Epithelial cell of proximal tubule (primary cell): ENCODE measurements around the gene DCAKD. TPM values are rescaled to one million over a fixed set of nuclear protein-coding genes. Genes with fewer than 3 reads are reported as not detected.
"Not testable (repeated sequence)": the region's sequence is repeated elsewhere in the genome, so short reads cannot be mapped to it uniquely, and the experiment has no call there.

Experiments used
- DNase-seq: peaks from one replicate; pipeline ENCODE4 v3.0.0-alpha.2; 2011; ENCODE audit warnings: low read depth
- H3K4me3 ChIP-seq: 2 replicates; pipeline ENCODE4 v1.5.1; 2011; ENCODE audit warnings: low read depth, mild to moderate bottlenecking, low read length
- total RNA-seq: library from RNA; depleted of rRNA; stranded (reverse); fragments of >200 nt; gene quantifications from 2 replicates; pipeline ENCODE4 v1.2.3, GENCODE V29; 2015
- TF ChIP-seq, protein P1 (sequence below): conservative IDR thresholded peaks from 2 replicates; pipeline ENCODE4 v1.5.1; 2012; ENCODE audit warnings: low read depth, mild to moderate bottlenecking, low read length

DCAKD gene
- total RNA-seq, 1 donor from 2014 or later, result 44.4 TPM

DNA sequence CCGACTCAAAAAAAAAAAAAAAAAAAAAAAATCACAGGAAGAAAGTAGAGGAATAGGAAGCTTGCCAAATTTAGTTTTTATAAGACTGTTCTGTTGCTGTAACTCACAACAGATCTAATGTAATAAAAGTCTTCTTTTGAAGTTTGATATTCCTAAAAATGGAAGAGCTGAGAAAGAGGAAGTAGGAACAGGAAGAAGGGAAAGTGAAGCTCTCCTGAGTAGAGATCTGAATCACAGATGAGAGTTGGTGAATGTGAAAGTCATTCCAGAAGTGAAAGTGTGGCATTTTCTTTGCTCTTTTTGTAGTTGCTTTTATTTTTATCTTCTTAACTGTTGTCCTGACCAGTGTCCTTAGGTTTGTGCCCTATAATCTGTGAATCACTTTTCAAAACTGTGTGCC, 11.8 kb upstream of the DCAKD start:
- peak overlapping the region; percentile 33 for H3K4me3 ChIP-seq
- no peak for DNase-seq
- TF ChIP-seq, protein P1, sequence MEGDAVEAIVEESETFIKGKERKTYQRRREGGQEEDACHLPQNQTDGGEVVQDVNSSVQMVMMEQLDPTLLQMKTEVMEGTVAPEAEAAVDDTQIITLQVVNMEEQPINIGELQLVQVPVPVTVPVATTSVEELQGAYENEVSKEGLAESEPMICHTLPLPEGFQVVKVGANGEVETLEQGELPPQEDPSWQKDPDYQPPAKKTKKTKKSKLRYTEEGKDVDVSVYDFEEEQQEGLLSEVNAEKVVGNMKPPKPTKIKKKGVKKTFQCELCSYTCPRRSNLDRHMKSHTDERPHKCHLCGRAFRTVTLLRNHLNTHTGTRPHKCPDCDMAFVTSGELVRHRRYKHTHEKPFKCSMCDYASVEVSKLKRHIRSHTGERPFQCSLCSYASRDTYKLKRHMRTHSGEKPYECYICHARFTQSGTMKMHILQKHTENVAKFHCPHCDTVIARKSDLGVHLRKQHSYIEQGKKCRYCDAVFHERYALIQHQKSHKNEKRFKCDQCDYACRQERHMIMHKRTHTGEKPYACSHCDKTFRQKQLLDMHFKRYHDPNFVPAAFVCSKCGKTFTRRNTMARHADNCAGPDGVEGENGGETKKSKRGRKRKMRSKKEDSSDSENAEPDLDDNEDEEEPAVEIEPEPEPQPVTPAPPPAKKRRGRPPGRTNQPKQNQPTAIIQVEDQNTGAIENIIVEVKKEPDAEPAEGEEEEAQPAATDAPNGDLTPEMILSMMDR, result no peak

DNA sequence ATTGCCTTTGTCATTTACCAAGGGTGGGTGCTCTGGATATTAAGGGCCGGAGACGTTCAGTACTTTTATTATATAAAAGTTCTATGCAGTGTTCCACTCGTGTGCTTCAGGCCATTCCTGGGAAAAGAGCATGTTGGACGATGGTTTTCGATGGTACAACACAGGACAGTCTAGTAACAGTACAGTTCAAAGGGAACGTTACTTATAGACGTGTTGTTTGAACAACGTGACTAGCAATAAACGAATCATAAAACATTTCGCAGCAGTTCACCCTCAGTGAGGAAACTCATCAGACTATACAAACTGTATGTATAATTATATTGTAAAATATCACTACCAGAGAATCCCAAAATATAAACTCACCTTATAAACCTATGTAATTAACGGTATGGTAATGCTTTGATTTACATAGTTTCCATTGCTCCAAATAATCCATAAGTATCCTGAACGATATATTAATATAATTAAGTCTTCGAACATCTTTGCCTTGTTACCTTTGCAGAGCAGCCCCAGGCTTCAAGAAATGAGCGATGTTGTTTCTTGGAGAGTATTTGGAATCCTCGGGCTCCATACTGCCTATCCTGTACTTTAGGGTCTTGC, 10.3 kb upstream of the DCAKD start:
- no peak for DNase-seq

DNA sequence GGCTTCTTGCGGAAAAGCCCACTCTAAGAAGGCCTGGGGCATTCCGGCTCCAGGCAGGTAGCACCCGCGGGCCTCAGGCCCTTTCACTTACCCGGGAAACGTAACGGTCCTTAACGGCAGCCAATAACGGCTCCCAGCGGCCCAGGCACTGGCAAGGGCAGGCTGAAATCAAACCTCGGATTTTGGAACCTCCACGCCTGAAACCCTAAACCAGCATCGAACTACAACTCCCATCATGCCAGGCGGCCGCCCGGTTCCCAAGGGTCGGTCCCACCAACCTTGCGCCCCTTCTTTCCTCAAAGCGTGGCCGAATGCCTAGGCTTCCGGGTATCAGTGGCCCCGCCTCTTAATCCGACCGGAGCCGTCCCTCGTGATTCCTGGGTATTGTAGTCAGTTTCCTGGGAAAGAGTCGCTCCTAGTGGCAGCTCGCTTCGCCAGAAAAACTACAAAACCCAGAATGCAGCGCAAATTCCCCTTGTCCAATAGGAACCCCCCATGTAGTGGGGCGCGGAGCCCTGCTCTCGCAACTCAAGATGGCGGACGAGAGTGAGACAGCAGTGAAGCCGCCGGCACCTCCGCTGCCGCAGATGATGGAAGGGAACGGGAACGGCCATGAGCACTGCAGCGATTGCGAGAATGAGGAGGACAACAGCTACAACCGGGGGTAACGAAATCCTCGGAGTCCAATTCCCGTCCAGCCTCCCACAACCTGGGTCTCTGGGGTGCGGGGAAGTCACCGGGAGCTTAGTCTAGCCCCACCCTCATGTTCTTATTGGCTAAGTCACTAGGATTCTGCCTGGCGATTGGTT, 9.6 kb upstream of the DCAKD start, which contains the start of gene NMT1:
Gene NMT1 (plus strand): TSS at position 521 of the 809 bp plus-strand sequence. CDS start 13 bp downstream, at position 534.
- H3K4me3 ChIP-seq, result peak within 1 kb of the TSS; percentile 89
- TF ChIP-seq, protein P1, result no peak
- peak; percentile 94 for DNase-seq

More for the DNA sequence above, 10.3 kb upstream of the DCAKD start:
- TF ChIP-seq, protein P1, result no peak
- H3K4me3 ChIP-seq, result peak overlapping the region; percentile 89

DNA sequence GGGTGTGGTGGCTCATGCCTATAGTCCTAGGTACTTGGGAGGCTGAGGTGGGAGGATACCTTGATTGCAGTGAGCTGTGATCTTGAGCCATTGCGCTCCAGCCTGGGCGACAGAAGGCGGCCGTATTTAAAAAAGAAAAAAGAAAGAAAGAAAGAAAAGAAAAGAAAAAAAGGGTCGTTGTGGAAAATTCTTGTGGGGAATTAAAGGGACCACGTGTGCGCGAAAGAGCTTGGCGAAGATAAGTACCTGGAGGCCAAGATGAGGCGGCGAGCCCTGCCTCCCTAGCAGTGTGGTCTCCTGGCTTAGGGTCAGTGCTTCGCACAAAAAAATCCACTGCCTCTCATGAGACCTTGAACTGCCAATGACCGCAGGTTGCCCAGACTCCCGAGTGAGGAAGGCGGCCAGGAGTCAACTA, 9.0 kb upstream of the DCAKD start:
- TF ChIP-seq, protein P1, result no peak
- no peak for DNase-seq
- peak overlapping the region; percentile 89 for H3K4me3 ChIP-seq

DNA sequence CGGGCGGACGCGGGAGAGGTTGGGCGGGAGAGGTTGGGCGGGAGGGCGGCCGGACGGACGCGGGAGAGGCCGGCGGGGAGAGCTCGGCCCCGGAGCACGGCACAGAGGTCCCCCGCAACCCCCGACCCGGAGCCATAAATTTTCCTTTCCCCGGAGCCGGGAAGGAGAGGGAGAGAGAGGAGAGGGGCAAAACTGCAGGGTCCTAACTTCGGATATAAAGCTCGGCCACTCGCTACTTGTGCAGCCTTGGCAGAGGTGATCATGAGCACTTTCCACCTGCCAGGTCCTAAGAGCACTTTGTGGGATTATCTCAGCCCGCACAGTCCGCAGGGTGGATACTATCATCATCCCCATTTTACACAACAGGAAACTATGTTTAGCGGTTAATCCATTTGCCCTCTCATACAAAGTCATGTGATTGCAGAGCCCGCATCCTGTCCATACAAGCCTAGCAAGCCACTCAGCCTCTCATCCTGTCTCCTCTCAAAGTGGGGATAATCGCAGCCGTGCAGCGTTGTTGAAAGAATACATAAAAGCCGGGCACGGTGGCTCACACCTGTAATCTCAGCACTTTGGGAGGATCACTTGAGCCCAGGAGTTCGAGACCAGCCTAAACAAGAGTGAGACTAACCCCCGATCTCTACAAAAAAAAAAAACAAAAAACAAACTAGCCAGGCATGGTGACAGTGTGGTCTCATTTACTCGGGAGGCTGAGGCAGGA, 780 bp upstream of the DCAKD start:
- TF ChIP-seq, protein P1, result no peak
- H3K4me3 ChIP-seq, result peak overlapping the region; percentile 67
- no peak for DNase-seq

DNA sequence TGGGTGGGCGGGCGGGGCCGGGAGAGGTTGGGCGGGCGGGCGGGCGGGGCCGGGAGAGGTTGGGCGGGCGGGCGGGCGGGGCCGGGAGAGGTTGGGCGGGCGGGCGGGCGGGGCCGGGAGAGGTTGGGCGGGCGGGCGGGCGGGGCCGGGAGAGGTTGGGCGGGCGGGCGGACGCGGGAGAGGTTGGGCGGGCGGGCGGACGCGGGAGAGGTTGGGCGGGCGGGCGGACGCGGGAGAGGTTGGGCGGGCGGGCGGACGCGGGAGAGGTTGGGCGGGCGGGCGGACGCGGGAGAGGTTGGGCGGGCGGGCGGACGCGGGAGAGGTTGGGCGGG, 254 bp upstream of the DCAKD start:
- DNase-seq, result not testable (repeated sequence)
- peak overlapping the region; percentile 67 for H3K4me3 ChIP-seq

DNA sequence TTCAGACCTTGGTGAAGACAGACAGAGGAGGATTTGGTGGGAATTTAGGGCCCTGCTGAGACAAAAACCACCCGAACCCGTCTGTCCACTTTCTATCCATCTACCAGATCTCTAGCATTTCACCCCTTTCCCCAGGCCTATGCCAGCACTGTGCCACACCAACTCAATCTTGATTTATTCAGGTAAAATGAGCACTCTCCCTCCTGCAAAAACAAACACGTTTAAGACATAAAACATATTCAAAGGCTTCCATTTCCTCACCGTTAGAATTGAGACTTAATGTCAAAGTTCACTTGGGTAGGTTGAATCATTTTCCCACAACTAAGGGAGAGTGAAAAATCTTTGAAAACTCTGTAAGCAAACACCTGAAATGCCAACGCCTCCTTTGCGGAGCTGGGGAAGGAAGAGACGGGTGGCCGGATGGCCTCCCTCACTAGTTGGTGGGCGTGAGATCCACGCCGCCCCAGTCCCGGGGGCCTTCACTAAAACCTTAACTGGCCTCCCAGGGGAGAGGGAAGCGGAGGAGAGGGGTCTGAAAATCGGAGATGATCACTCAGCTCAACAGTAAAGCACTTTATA, 862 bp downstream of the DCAKD start:
- TF ChIP-seq, protein P1, result no peak
- DNase-seq, result no peak
- peak overlapping the region; percentile 58 for H3K4me3 ChIP-seq
